Astrocyte of the spinal cord (primary cell): ENCODE results near the gene STPG2.
A peak's percentile ranks its signal among the peaks of the same experiment; 100 is the strongest.

Experiments used
- DNase-seq: peaks from one replicate; pipeline ENCODE4 v3.0.0; 2011; ENCODE audit warnings: low read depth, low spot score
- H3K4me3 ChIP-seq: 2 replicates; pipeline ENCODE4 v1.5.1; 2011; ENCODE audit warnings: low read depth, mild to moderate bottlenecking, low read length, moderate library complexity
- in situ Hi-C: cut with HindIII; loops from 2 replicates; pipeline ENCODE4 v1.10.0; 2017; ENCODE audit warnings: low sequenced_read_pairs
- TF ChIP-seq, protein P1 (sequence below): IDR thresholded peaks from 2 replicates; pipeline ENCODE4 v1.5.1; 2012; ENCODE audit warnings: low read depth, mild to moderate bottlenecking, low read length, inconsistent platforms

STPG2 gene

GRCh38 chr4:98166731-98167041 lies 23.4 kb upstream of the STPG2 start:
- H3K4me3 ChIP-seq = no peak overlapping the region
- DNase-seq = no peak
- in situ Hi-C loops = no loop called here
- TF ChIP-seq, protein P1, sequence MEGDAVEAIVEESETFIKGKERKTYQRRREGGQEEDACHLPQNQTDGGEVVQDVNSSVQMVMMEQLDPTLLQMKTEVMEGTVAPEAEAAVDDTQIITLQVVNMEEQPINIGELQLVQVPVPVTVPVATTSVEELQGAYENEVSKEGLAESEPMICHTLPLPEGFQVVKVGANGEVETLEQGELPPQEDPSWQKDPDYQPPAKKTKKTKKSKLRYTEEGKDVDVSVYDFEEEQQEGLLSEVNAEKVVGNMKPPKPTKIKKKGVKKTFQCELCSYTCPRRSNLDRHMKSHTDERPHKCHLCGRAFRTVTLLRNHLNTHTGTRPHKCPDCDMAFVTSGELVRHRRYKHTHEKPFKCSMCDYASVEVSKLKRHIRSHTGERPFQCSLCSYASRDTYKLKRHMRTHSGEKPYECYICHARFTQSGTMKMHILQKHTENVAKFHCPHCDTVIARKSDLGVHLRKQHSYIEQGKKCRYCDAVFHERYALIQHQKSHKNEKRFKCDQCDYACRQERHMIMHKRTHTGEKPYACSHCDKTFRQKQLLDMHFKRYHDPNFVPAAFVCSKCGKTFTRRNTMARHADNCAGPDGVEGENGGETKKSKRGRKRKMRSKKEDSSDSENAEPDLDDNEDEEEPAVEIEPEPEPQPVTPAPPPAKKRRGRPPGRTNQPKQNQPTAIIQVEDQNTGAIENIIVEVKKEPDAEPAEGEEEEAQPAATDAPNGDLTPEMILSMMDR = no peak

DNA sequence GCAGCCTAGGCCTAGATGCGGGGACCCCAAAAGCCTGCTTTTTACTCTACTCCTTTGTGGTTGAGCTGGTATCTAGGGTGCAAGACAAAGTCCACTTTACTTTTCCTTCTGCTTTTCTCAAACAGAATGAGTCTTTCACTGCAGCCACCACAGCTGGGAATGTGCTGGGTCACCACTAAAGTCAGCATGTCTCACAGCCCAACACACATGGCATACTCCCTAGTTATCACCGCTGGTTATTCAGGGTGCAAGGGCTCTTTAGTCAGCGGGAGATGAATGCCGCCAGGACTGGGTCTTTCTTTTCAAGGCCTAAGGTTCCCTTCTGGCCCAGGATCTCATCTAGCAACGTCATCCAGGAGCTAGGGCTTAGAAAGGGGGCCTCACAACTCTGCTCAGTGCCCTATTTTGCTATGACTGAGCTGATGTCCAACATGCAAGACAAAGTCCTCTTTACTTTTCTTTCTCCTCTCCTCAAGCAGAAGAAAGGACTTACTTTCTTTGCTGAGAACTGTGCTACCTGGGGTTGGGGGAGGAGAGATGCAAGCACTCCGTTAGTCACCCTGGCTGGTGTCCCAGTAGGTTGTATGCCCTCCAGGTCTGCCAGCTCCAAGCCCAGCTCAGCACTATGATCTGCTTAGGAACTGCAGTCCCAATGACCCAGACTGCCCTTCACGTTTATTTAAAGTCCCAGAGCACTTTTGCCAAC lies 22.9 kb upstream of the STPG2 start:
- in situ Hi-C loops = no loop called here
- peak; percentile 34 for DNase-seq
- TF ChIP-seq, protein P1 = no peak
- no peak overlapping the region for H3K4me3 ChIP-seq

GRCh38 chr4:98162696-98163095 lies 19.4 kb upstream of the STPG2 start:
- in situ Hi-C loops = no loop called here
- TF ChIP-seq, protein P1 = no peak

DNA sequence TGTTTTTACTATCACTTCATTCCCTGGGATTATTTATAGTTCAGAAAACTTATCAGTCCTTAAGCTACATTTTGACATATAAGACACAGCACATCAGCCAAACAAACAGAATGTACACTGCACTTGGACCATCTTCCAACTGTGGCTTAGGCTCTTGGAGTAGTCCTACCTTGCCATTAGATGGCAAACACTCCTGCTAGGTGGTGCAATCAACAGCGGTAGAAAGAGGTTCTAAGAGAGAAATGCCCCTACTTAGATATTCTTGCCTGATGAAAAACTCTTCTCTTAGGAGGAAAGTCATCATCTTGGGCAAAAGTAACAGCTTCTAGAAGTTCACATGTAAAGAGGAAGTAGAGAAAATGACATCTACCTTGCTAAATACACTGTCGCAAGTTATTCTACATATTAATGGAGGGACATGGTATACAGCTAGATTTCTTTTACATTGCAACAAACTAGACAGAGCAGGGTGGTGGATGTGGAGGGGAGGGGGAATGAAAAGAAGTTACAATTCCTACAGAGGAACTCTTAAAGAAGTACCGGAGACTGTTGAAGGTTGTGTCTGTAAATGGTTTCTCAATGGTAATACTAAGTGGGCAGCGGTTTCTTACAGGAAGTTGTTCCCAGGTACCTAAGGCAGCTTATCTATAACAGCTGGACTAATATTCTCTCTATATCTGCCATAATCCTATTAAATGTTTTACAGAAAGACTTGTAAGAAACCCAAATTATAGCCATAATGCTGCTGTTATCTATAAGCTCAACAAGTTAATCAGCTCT lies 8.1 kb upstream of the STPG2 start:
- in situ Hi-C loops = no loop called here
- H3K4me3 ChIP-seq = no peak overlapping the region
- no peak for DNase-seq
- TF ChIP-seq, protein P1 = peak; percentile 9

More at GRCh38 chr4:98162696-98163095, 19.4 kb upstream of the STPG2 start:
- H3K4me3 ChIP-seq = no peak overlapping the region
- DNase-seq = no peak

DNA sequence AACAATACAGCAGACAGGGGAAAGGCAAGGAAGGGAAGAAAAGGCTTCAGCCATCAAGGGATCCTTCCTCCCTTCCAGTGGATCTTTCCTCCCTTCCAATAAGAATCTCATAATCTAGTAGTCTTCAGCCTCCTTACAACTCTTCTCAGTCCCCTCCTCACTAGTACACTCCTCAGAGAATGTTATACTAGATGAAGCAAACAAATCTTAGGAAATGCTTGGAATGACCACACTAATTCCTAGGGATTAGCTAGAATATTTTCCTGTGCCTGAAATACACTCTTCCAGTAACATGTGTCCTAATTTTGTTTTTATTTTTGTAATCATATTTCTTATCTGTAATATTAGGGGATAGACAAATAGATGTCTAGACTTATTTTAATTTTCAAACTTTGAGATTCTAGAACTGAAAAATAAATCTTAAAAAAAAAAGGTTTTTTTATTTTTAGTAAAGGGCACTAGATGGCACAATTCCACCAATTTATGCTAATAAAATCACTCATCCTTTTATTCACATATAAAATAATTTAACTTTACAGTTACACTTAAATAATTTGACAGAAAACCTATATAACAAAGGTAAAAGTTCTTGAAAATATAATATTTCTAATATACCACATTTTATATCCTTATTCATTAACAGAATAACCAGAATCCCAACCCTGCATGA lies 7.0 kb upstream of the STPG2 start:
- TF ChIP-seq, protein P1 = peak; percentile 9
- peak; percentile 33 for DNase-seq
- in situ Hi-C loops = no loop called here
- no peak overlapping the region for H3K4me3 ChIP-seq

DNA sequence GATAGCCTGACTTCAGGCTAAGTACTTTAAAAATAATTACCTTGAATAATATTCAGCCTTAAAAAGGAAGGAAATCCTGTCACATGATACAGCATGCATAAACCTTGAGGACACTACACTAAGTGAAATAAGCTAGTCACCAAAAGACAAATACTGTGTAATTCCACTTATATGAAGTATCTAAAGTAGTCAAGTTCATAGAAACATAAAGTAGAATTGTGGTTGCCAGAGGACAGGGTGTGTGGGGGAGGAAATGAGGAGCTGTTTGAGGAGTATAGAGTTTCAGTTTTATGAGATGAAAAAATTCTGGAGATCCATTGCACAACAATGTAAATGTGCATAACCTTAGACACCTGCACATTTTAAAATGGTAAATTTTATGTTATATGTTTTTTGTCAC lies 5.6 kb upstream of the STPG2 start:
- in situ Hi-C loops = no loop called here
- no peak for DNase-seq

More for the DNA sequence above, 5.6 kb upstream of the STPG2 start:
- TF ChIP-seq, protein P1 = no peak
- H3K4me3 ChIP-seq = no peak overlapping the region
